T-cell (primary cell): Measurements from ENCODE around the gene RMP24.
"Not testable (repeated sequence)": the region's sequence is repeated elsewhere in the genome, so short reads cannot be mapped to it uniquely, and the experiment has no call there.

Source experiments
- ATAC-seq, 4 experiments: fragments of 200-7000 bp in 3 of 4; fragments of 150-1000 bp in 1 of 4; cut with Tn5 transposase; replicated peaks in 1 of 4; 1 replicate in 3 of 4; 2 replicates in 1 of 4; pipeline ENCODE4 v1.10.0; 2021; ENCODE audit warnings: moderate library complexity in 3 of 4, mild to moderate bottlenecking in 2 of 4, moderate number of reproducible peaks in 1 of 4
- CTCF ChIA-PET, 2 donors: fragments of 300-600 bp; sonication (Branson Sonifier 250); formaldehyde crosslinking; loops; one replicate each; lab custom pipeline; 2022; ENCODE audit warnings: antibody characterized with exemption in 2 of 2; lab: Charles Lee
- POLR2A ChIA-PET, 2 donors: fragments of 300-600 bp; sonication (Branson Sonifier 250); formaldehyde crosslinking; loops; one replicate each; lab custom pipeline; 2022; ENCODE audit warnings: antibody characterized with exemption in 2 of 2; lab: Charles Lee
- DNase-seq, 35 experiments: peaks; one replicate each; pipeline versions ENCODE4 v3.0.0 to v3.0.0-alpha.2; 2013 to 2023
- H3K27ac ChIP-seq: one replicate; pipeline ENCODE4 v1.5.1; 2013; ENCODE audit warnings: low read length
- H3K27me3 ChIP-seq, 2 experiments: replicated peaks in 1 of 2; 1 replicate in 1 of 2; 2 replicates in 1 of 2; pipeline versions ENCODE4 v1.6.1 to v1.7.0; 2013; ENCODE audit warnings: low read length in 1 of 2, mixed read lengths in 1 of 2; ENCODE audit not compliant: control insufficient read depth in 2 of 2, insufficient read depth in 2 of 2; ENCODE audit errors: extremely low read depth in 1 of 2
- H3K36me3 ChIP-seq, 2 donors: 1 replicate in 1 of 2; 2 replicates in 1 of 2; pipeline versions ENCODE4 v1.6.1 to v1.7.0; 2013; ENCODE audit warnings: low read length in 1 of 2; ENCODE audit not compliant: control insufficient read depth in 2 of 2, insufficient read depth in 1 of 2; ENCODE audit errors: extremely low read depth in 1 of 2
- H3K4me1 ChIP-seq, 2 experiments: 1 replicate in 1 of 2; 2 replicates in 1 of 2; pipeline versions ENCODE4 v1.6.1 to v1.7.0; 2013; ENCODE audit warnings: low read length in 2 of 2, mixed read lengths in 1 of 2; ENCODE audit not compliant: insufficient read depth in 2 of 2, control insufficient read depth in 1 of 2; ENCODE audit errors: extremely low read depth in 1 of 2
- H3K4me3 ChIP-seq, 2 donors: 1 replicate in 1 of 2; 2 replicates in 1 of 2; pipeline versions ENCODE4 v1.5.1 to v1.7.0; 2013; ENCODE audit warnings: mild to moderate bottlenecking in 2 of 2, low read length in 1 of 2, moderate library complexity in 1 of 2; ENCODE audit not compliant: control insufficient read depth in 1 of 2; ENCODE audit errors: extremely low read depth in 1 of 2
- H3K9me3 ChIP-seq: 2 replicates; pipeline ENCODE4 v1.7.0; 2013
- H3K27ac Mint-ChIP-seq, 2 donors: one replicate each; pipeline ENCODE4 v1.8.0; 2020 to 2021; ENCODE audit warnings: mild to moderate bottlenecking in 2 of 2, mixed read lengths in 2 of 2
- H3K27me3 Mint-ChIP-seq, 2 donors: one replicate each; pipeline ENCODE4 v1.8.0; 2021 to 2022; ENCODE audit warnings: mixed read lengths in 2 of 2
- H3K36me3 Mint-ChIP-seq: one replicate; pipeline ENCODE4 v1.8.0; 2021; ENCODE audit warnings: mixed read lengths
- H3K4me1 Mint-ChIP-seq, 3 donors: one replicate each; pipeline ENCODE4 v1.8.0; 2020 to 2022; ENCODE audit warnings: mixed read lengths in 3 of 3, mild to moderate bottlenecking in 1 of 3
- H3K4me3 Mint-ChIP-seq, 3 donors: one replicate each; pipeline ENCODE4 v1.8.0; 2020 to 2022; ENCODE audit warnings: mild to moderate bottlenecking in 3 of 3, mixed read lengths in 3 of 3, moderate library complexity in 3 of 3
- H3K9me3 Mint-ChIP-seq, 3 donors: one replicate each; pipeline ENCODE4 v1.8.0; 2020 to 2022; ENCODE audit warnings: mixed read lengths in 3 of 3
- WGBS: methylation state at CpG from one replicate; pipeline ENCODE4 v1.1.5; 2013; ENCODE audit warnings: missing lambda C conversion rate; ENCODE audit not compliant: insufficient coverage; 5-methylcytosine and 5-hydroxymethylcytosine counted together

The RMP24 gene

GRCh38 chr18:36012891-36013290, 40.4 kb downstream of the RMP24 start:
- DNase-seq: no peak
- no peak overlapping the region for H3K4me3 Mint-ChIP-seq
- H3K36me3 ChIP-seq: no peaks in the 10 kb centered on the region
- no peak for ATAC-seq
- H3K27me3 Mint-ChIP-seq: no peaks in the 10 kb centered on the region
- H3K9me3 ChIP-seq: no peaks in the 10 kb centered on the region
- H3K27ac Mint-ChIP-seq: no peak overlapping the region
- H3K27me3 ChIP-seq: no peaks in the 10 kb centered on the region
- peaks cover 0 to 4% (median 4%) of the 10 kb centered on the region in 3 donors for H3K4me1 Mint-ChIP-seq
- no peaks in the 10 kb centered on the region for H3K36me3 Mint-ChIP-seq
- POLR2A ChIA-PET: no interaction called here
- H3K4me3 ChIP-seq: no peak overlapping the region
- WGBS: no CpG with 5 or more reads among the region's 2 CpGs
- CTCF ChIA-PET: no interaction called here
- H3K4me1 ChIP-seq: no peaks in the 10 kb centered on the region
- H3K27ac ChIP-seq: no peak overlapping the region
- no peaks in the 10 kb centered on the region for H3K9me3 Mint-ChIP-seq

DNA sequence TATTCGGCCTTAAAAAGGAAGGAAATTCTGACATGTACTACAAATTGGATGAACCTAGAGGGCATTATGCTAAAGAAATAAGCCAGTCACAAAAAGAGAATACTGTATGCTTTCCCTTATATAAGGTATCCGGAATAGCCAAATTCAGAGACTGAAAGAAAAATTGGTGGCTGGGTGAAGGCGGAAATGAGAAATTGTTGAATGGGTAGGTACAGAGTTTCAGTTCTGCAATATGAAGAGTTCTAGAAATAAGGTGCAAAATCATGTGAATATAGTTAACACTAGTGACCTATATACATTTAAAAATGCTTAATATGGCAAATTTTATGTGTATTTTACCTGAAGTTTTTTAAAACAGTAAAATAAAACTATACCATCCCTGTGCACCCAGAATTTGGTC, 43.1 kb downstream of the RMP24 start:
- ATAC-seq (no peak), DNase-seq (no peak)
- WGBS: 100% methylated on average over 1 of the region's 3 CpGs
- Histone ChIP-seq H3K4me3 (no peak overlapping the region), H3K9me3 (no peaks in the 10 kb centered on the region), H3K36me3 (no peaks in the 10 kb centered on the region), H3K4me1 (no peaks in the 10 kb centered on the region), H3K27ac (no peak overlapping the region), H3K27me3 (no peaks in the 10 kb centered on the region)
- peaks cover 0 to 4% (median 4%) of the 10 kb centered on the region in 3 donors for H3K4me1 Mint-ChIP-seq
- no peaks in the 10 kb centered on the region for H3K36me3 Mint-ChIP-seq
- no peak overlapping the region for H3K27ac Mint-ChIP-seq
- ChIA-PET POLR2A (no interaction called here), CTCF (interaction anchor here in 1 of 2 donors (0.7 to 3.1 kb wide), 2 partner anchors 80 to 267 kb away, joined by 4 to 88 read pairs; no protein-coding TSS in a partner anchor)
- H3K4me3 Mint-ChIP-seq: no peak overlapping the region
- no peaks in the 10 kb centered on the region for H3K27me3 Mint-ChIP-seq
- H3K9me3 Mint-ChIP-seq: no peaks in the 10 kb centered on the region

GRCh38 chr18:36017232-36017631, 44.8 kb downstream of the RMP24 start:
- H3K9me3 Mint-ChIP-seq: no peaks in the 10 kb centered on the region
- ATAC-seq (no peak), DNase-seq (no peak)
- POLR2A ChIA-PET: interaction anchor here (0.5 to 0.6 kb wide), 3 partner anchors 119 to 343 kb away, joined by 3 to 9 read pairs (median 4); no protein-coding TSS in a partner anchor
- no peak overlapping the region for H3K4me3 Mint-ChIP-seq
- no peak overlapping the region for H3K4me3 ChIP-seq
- CTCF ChIA-PET: interaction anchor here (0.5 to 3.1 kb wide), 24 partner anchors 10 to 811 kb away, joined by 3 to 88 read pairs (median 4); partner anchors contain the start of genes KIAA1328 (in 1 of the 2), RPRD1A (in 1 of the 2), SLC39A6 (in 1 of the 2) and TPGS2 (in 1 of the 2)
- H3K36me3 Mint-ChIP-seq: no peaks in the 10 kb centered on the region
- WGBS: 83% methylated on average over 1 of the region's 2 CpGs
- H3K4me1 ChIP-seq: no peaks in the 10 kb centered on the region
- peaks cover 0 to 4% (median 4%) of the 10 kb centered on the region in 3 donors for H3K4me1 Mint-ChIP-seq
- H3K27me3 ChIP-seq: no peaks in the 10 kb centered on the region
- no peaks in the 10 kb centered on the region for H3K9me3 ChIP-seq
- H3K27ac Mint-ChIP-seq: no peak overlapping the region
- H3K36me3 ChIP-seq: no peaks in the 10 kb centered on the region
- H3K27me3 Mint-ChIP-seq: no peaks in the 10 kb centered on the region
- no peak overlapping the region for H3K27ac ChIP-seq

- Histone ChIP-seq H3K4me1 (peaks cover 0 to 4% of the 10 kb centered on the region in 2 experiments), H3K9me3 (no peaks in the 10 kb centered on the region), H3K4me3 (no peak overlapping the region), H3K36me3 (no peaks in the 10 kb centered on the region), H3K27ac (no peak overlapping the region), H3K27me3 (no peaks in the 10 kb centered on the region)
- Mint-ChIP-seq H3K4me1 (peaks cover 2 to 7% (median 6%) of the 10 kb centered on the region in 3 donors), H3K36me3 (peaks cover 6% of the 10 kb centered on the region), H3K27ac (peak overlapping the region; percentile 36 to 60), H3K27me3 (no peaks in the 10 kb centered on the region), H3K4me3 (no peak overlapping the region), H3K9me3 (no peaks in the 10 kb centered on the region)
- WGBS: no CpG with 5 or more reads among the region's 3 CpGs
- ChIA-PET CTCF (interaction anchor here (0.6 to 1.9 kb wide), 4 partner anchors 69 to 264 kb away, joined by 3 to 7 read pairs (median 4); no protein-coding TSS in a partner anchor), POLR2A (interaction anchor here in 1 of 2 donors (0.5 kb wide), 1 partner anchor 113 kb away, joined by 3 read pairs; no protein-coding TSS in a partner anchor)
- ATAC-seq (no peak), DNase-seq (no peak)
Measured at GRCh38 chr18:36020174-36020711, 47.8 kb downstream of the RMP24 start.

- peaks cover 7 to 10% (median 8%) of the 10 kb centered on the region in 3 donors for H3K4me1 Mint-ChIP-seq
- H3K27me3 Mint-ChIP-seq: no peaks in the 10 kb centered on the region
- ChIA-PET CTCF (interaction anchor here in 1 of 2 donors (1.1 kb wide), 1 partner anchor 266 kb away, joined by 3 read pairs; no protein-coding TSS in a partner anchor), POLR2A (interaction anchor here in 1 of 2 donors (0.7 kb wide), 1 partner anchor 25 kb away, joined by 6 read pairs; no protein-coding TSS in a partner anchor)
- no peak overlapping the region for H3K4me3 Mint-ChIP-seq
- H3K27ac Mint-ChIP-seq: no peak overlapping the region
- WGBS: 100% methylated on average over 1 of the region's 1 CpG
- Histone ChIP-seq H3K27ac (no peak overlapping the region), H3K4me1 (peaks cover 0 to 8% of the 10 kb centered on the region in 2 experiments), H3K27me3 (no peaks in the 10 kb centered on the region), H3K36me3 (peaks cover 0 to 7% of the 10 kb centered on the region in 2 donors), H3K9me3 (no peaks in the 10 kb centered on the region), H3K4me3 (no peak overlapping the region)
- no peaks in the 10 kb centered on the region for H3K9me3 Mint-ChIP-seq
- DNase-seq (no peak), ATAC-seq (no peak)
- peaks cover 22% of the 10 kb centered on the region for H3K36me3 Mint-ChIP-seq
Measured at GRCh38 chr18:36023336-36023735, 50.9 kb downstream of the RMP24 start.

DNA sequence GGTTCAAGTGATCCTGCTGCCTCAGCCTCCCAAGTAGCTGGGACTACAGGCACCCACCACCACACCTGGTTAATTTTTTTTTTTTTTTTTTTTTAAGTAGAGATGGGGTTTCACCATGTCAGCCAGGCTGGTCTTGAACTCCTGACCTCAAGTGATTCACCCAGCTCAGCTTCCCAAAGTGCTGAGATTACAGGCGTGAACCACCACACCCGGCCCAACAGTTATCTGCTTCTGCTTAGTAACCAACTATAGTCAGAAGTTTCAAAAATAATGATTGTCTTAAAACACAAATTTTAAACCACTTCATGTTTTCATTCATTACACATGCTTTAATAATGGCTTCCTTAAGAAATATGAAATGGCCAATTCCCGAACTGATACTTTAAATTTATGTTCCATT, 51.8 kb downstream of the RMP24 start:
- H3K36me3 ChIP-seq: peaks cover 0 to 13% of the 10 kb centered on the region in 2 donors
- not testable (repeated sequence) for DNase-seq, H3K27me3 Mint-ChIP-seq, H3K4me3 ChIP-seq, H3K4me3 Mint-ChIP-seq, H3K27ac ChIP-seq, H3K27me3 ChIP-seq, H3K27ac Mint-ChIP-seq, H3K9me3 ChIP-seq, H3K9me3 Mint-ChIP-seq, ATAC-seq, H3K4me1 ChIP-seq
- CTCF ChIA-PET: interaction anchor here in 1 of 2 donors (0.6 kb wide), 1 partner anchor 24 kb away, joined by 13 read pairs; no protein-coding TSS in a partner anchor
- H3K36me3 Mint-ChIP-seq: peaks cover 27% of the 10 kb centered on the region
- 88% methylated on average over 1 of the region's 3 CpGs for WGBS
- POLR2A ChIA-PET: interaction anchor here in 1 of 2 donors (0.7 kb wide), 1 partner anchor 26 kb away, joined by 6 read pairs; no protein-coding TSS in a partner anchor
- H3K4me1 Mint-ChIP-seq: peaks cover 13 to 16% (median 15%) of the 10 kb centered on the region in 3 donors
